DND-41 (cell line): Measurements from ENCODE around the gene SSH3.

Experiments used
- ATAC-seq: fragments of 200-7000 bp; cut with Tn5 transposase; 3 replicates; pipeline ENCODE4 v1.9.1; 2021; ENCODE audit warnings: low read depth; ENCODE audit not compliant: insufficient read depth
- DNase-seq: peaks from one replicate; pipeline ENCODE4 v3.0.0-alpha.2; 2020
- H2AFZ ChIP-seq: 2 replicates; pipeline ENCODE4 v1.6.0; 2012; ENCODE audit warnings: low read depth, low read length
- H3K27ac ChIP-seq: 2 replicates; pipeline ENCODE4 v1.5.1; 2012; ENCODE audit warnings: low read length, inconsistent platforms
- H3K27me3 ChIP-seq: fragments of 200-600 bp; sonication (generic); 2 replicates; pipeline ENCODE4 v1.6.0; 2012; ENCODE audit warnings: low read length, mild to moderate bottlenecking, inconsistent platforms; ENCODE audit not compliant: insufficient read depth, poor library complexity
- H3K36me3 ChIP-seq: 2 replicates; pipeline ENCODE4 v1.5.1; 2012; ENCODE audit warnings: low read length, inconsistent platforms; ENCODE audit not compliant: insufficient read depth
- H3K4me1 ChIP-seq: 2 replicates; pipeline ENCODE4 v1.5.1; 2012; ENCODE audit warnings: mild to moderate bottlenecking, low read length; ENCODE audit not compliant: insufficient read depth
- H3K4me2 ChIP-seq: 2 replicates; pipeline ENCODE4 v1.6.0; 2012; ENCODE audit warnings: mild to moderate bottlenecking, moderate library complexity, low read length, inconsistent platforms; ENCODE audit not compliant: insufficient read depth
- H3K4me3 ChIP-seq, 2 experiments: fragments of 200-600 bp in 1 of 2; shearing (Covaris generic) in 1 of 2; 2 replicates each; pipeline ENCODE4 v1.5.1; 2012 to 2016; ENCODE audit warnings: inconsistent platforms in 2 of 2, low read length in 2 of 2, mild to moderate bottlenecking in 2 of 2, low read depth in 1 of 2, moderate library complexity in 1 of 2
- H3K79me2 ChIP-seq: 2 replicates; pipeline ENCODE4 v1.6.0; 2012; ENCODE audit warnings: low read length, inconsistent platforms; ENCODE audit not compliant: insufficient read depth
- H3K9ac ChIP-seq: 2 replicates; pipeline ENCODE4 v1.6.0; 2012; ENCODE audit warnings: low read depth, mild to moderate bottlenecking, inconsistent platforms, low read length, moderate library complexity
- H3K9me3 ChIP-seq: 2 replicates; pipeline ENCODE4 v1.5.1; 2012; ENCODE audit warnings: low read length, moderate library complexity, mild to moderate bottlenecking, inconsistent platforms; ENCODE audit not compliant: insufficient read depth, severe bottlenecking
- H4K20me1 ChIP-seq: 2 replicates; pipeline ENCODE4 v1.6.0; 2012; ENCODE audit warnings: low read length; ENCODE audit not compliant: insufficient read depth
- CTCF ChIP-seq: IDR thresholded peaks from 2 replicates; pipeline ENCODE4 v1.5.1; 2012; ENCODE audit warnings: borderline replicate concordance, low read length, moderate library complexity, mild to moderate bottlenecking; ENCODE audit not compliant: poor library complexity, severe bottlenecking; ENCODE audit errors: extremely low read depth
- EZH2 ChIP-seq: IDR thresholded peaks from 3 replicates; pipeline ENCODE4 v1.6.1; 2012; ENCODE audit warnings: borderline replicate concordance, low read depth, mild to moderate bottlenecking, moderate library complexity, low read length, inconsistent platforms; ENCODE audit not compliant: severe bottlenecking

Gene SSH3

GRCh38 chr11:67307545-67308001 is 4.2 kb downstream of the SSH3 start:
- TF ChIP-seq EZH2 (no peak), CTCF (no peak)
- no peaks in the 10 kb centered on the region for H3K4me1 ChIP-seq
- no peak overlapping the region for H2AFZ ChIP-seq
- no peaks in the 10 kb centered on the region for H3K79me2 ChIP-seq
- H3K9me3 ChIP-seq = no peaks in the 10 kb centered on the region
- no peak overlapping the region for H3K4me3 ChIP-seq
- no peaks in the 10 kb centered on the region for H3K27me3 ChIP-seq
- no peak overlapping the region for H3K9ac ChIP-seq
- no peak for ATAC-seq
- H3K27ac ChIP-seq = no peak overlapping the region
- no peak overlapping the region for H3K4me2 ChIP-seq
- H4K20me1 ChIP-seq = no peaks in the 10 kb centered on the region
- peaks cover 4% of the 10 kb centered on the region; the same call in 1 of the 2 replicates for H3K36me3 ChIP-seq
- no peak for DNase-seq

GRCh38 chr11:67308031-67308866 is 4.9 kb downstream of the SSH3 start:
- no peaks in the 10 kb centered on the region for H3K27me3 ChIP-seq
- H3K4me1 ChIP-seq = no peaks in the 10 kb centered on the region
- H3K79me2 ChIP-seq = no peaks in the 10 kb centered on the region
- no peak for DNase-seq
- H2AFZ ChIP-seq = no peak overlapping the region
- TF ChIP-seq EZH2 (no peak), CTCF (no peak)
- H4K20me1 ChIP-seq = no peaks in the 10 kb centered on the region
- no peaks in the 10 kb centered on the region for H3K36me3 ChIP-seq
- no peak overlapping the region for H3K27ac ChIP-seq
- no peak overlapping the region for H3K4me3 ChIP-seq
- no peaks in the 10 kb centered on the region for H3K9me3 ChIP-seq
- H3K9ac ChIP-seq = no peak overlapping the region; the same call in 1 of the 2 replicates
- H3K4me2 ChIP-seq = no peak overlapping the region
- no peak for ATAC-seq

- Histone ChIP-seq H3K27ac (no peak overlapping the region), H3K79me2 (no peaks in the 10 kb centered on the region), H3K9me3 (no peaks in the 10 kb centered on the region), H4K20me1 (no peaks in the 10 kb centered on the region), H3K4me1 (no peaks in the 10 kb centered on the region), H3K4me3 (no peak overlapping the region), H2AFZ (no peak overlapping the region), H3K27me3 (no peaks in the 10 kb centered on the region), H3K9ac (no peak overlapping the region), H3K4me2 (no peak overlapping the region), H3K36me3 (no peaks in the 10 kb centered on the region)
- DNase-seq = no peak
- TF ChIP-seq EZH2 (no peak), CTCF (no peak)
- ATAC-seq = no peak
Observed at GRCh38 chr11:67309166-67309565, 5.8 kb downstream of the SSH3 start.
